A673 (cell line): ENCODE measurements around the gene TAF5L. TPM values are rescaled to one million over a fixed set of nuclear protein-coding genes. Genes with fewer than 3 reads are reported as not detected.

Experiments used
- BruUV-seq: library from RNA; stranded (reverse); fragments of 400-500 nt; replicated peaks from 2 replicates; lab custom pipeline; 2021; lab: Mats Ljungman, UMichigan
- CTCF ChIA-PET: fragments of 300-600 bp; sonication (Branson Sonifier 250); formaldehyde crosslinking; loops from one replicate; lab custom pipeline; 2022; ENCODE audit warnings: antibody characterized with exemption; lab: Charles Lee
- POLR2A ChIA-PET: fragments of 300-600 bp; sonication (Branson Sonifier 250); formaldehyde crosslinking; loops from one replicate; lab custom pipeline; 2022; ENCODE audit warnings: antibody characterized with exemption; ENCODE audit not compliant: low non-redundant PET; lab: Charles Lee
- DNase-seq: peaks from one replicate; pipeline ENCODE4 v3.0.0-alpha.2; 2015; ENCODE audit warnings: low spot score
- H3K27ac ChIP-seq: fragments of 200-600 bp; sonication (generic); 2 replicates; pipeline ENCODE4 v1.5.1; 2016; ENCODE audit warnings: mixed run types, low read depth, mild to moderate bottlenecking, mixed read lengths, antibody characterized with exemption, low read length; ENCODE audit not compliant: poor library complexity, severe bottlenecking
- H3K27me3 ChIP-seq: fragments of 200-600 bp; sonication (generic); replicated peaks from 2 replicates; pipeline ENCODE4 v1.6.1; 2017; ENCODE audit warnings: mixed run types, low read depth, mild to moderate bottlenecking, mixed read lengths, antibody characterized with exemption, low read length; ENCODE audit not compliant: insufficient read depth, poor library complexity
- H3K36me3 ChIP-seq: fragments of 200-600 bp; sonication (generic); 2 replicates; pipeline ENCODE4 v1.6.1; 2016; ENCODE audit warnings: mixed run types, mild to moderate bottlenecking, mixed read lengths, antibody characterized with exemption, low read length; ENCODE audit not compliant: insufficient read depth, poor library complexity, severe bottlenecking
- H3K4me1 ChIP-seq: fragments of 200-600 bp; sonication (generic); 2 replicates; pipeline ENCODE4 v1.6.1; 2017; ENCODE audit warnings: mixed run types, mild to moderate bottlenecking, mixed read lengths, antibody characterized with exemption, low read length; ENCODE audit not compliant: insufficient read depth, poor library complexity, severe bottlenecking
- H3K4me3 ChIP-seq: fragments of 200-600 bp; sonication (generic); 2 replicates; pipeline ENCODE4 v1.5.1; 2016; ENCODE audit warnings: low read depth, mixed run types, mild to moderate bottlenecking, mixed read lengths, low read length; ENCODE audit not compliant: poor library complexity, severe bottlenecking
- H3K9me3 ChIP-seq: fragments of 200-600 bp; sonication (generic); 2 replicates; pipeline ENCODE4 v1.6.1; 2016; ENCODE audit warnings: mixed run types, low read depth, mild to moderate bottlenecking, mixed read lengths, antibody characterized with exemption, low read length; ENCODE audit not compliant: poor library complexity, severe bottlenecking
- CTCF ChIP-seq: fragments of 300-800, 200-600 bp; sonication (generic); conservative IDR thresholded peaks from 2 replicates; pipeline ENCODE4 v1.5.1; 2017; ENCODE audit warnings: low read depth, mild to moderate bottlenecking, antibody characterized with exemption, low read length, moderate library complexity, mixed read lengths
- EZH2 ChIP-seq: fragments of 200-600 bp; sonication (generic); IDR thresholded peaks from 2 replicates; pipeline ENCODE4 v1.6.1; 2017; ENCODE audit warnings: borderline replicate concordance, low read depth, mild to moderate bottlenecking, mixed read lengths, antibody characterized with exemption, low read length; ENCODE audit not compliant: poor library complexity, severe bottlenecking
- intact Hi-C: fragments of 100-400 bp; cut with micrococcal nuclease; formaldehyde crosslinking; loops from one replicate; pipeline ENCODE4 v1.10.0; 2022; ENCODE audit not compliant: unreplicated experiment
- total RNA-seq: library from RNA; stranded (reverse); gene quantifications from 2 replicates; pipeline ENCODE4 v1.2.3, GENCODE V29; 2021

Gene TAF5L
- total RNA-seq, 1 experiment from 2014 or later: 33.4 TPM

GRCh38 chr1:229672246-229672645, 46.3 kb upstream of the TAF5L start:
- Histone ChIP-seq H3K36me3 (no peaks in the 10 kb centered on the region), H3K4me1 (no peaks in the 10 kb centered on the region), H3K9me3 (no peaks in the 10 kb centered on the region), H3K27me3 (no peaks in the 10 kb centered on the region), H3K4me3 (no peak overlapping the region), H3K27ac (no peak overlapping the region)
- DNase-seq: no peak
- no peak for TF ChIP-seq CTCF
- no peak for TF ChIP-seq EZH2
- ChIA-PET POLR2A (no interaction called here), CTCF (no interaction called here)
- no TSS peak for BruUV-seq
- intact Hi-C loops: no loop called here

GRCh38 chr1:229671310-229671709, 45.4 kb upstream of the TAF5L start:
- intact Hi-C loops: no loop called here
- Histone ChIP-seq H3K4me1 (no peaks in the 10 kb centered on the region), H3K27ac (no peak overlapping the region), H3K4me3 (no peak overlapping the region), H3K27me3 (no peaks in the 10 kb centered on the region), H3K9me3 (no peaks in the 10 kb centered on the region), H3K36me3 (no peaks in the 10 kb centered on the region)
- no TSS peak for BruUV-seq
- POLR2A ChIA-PET: no interaction called here
- no peak for DNase-seq
- TF ChIP-seq CTCF (no peak), EZH2 (no peak)
- CTCF ChIA-PET: no interaction called here

- no peak for TF ChIP-seq CTCF
- TF ChIP-seq EZH2: no peak
- ChIA-PET CTCF (interaction anchor here (0.6 kb wide), 1 partner anchor 125 kb away, joined by 11 read pairs; no protein-coding TSS in a partner anchor), POLR2A (no interaction called here)
- intact Hi-C loops: no loop called here
- BruUV-seq: no TSS peak
- H3K27ac ChIP-seq: no peak overlapping the region
- peaks cover 5% of the 10 kb centered on the region for H3K4me1 ChIP-seq
- H3K27me3 ChIP-seq: no peaks in the 10 kb centered on the region
- DNase-seq: no peak
- no peak overlapping the region for H3K4me3 ChIP-seq
- no peaks in the 10 kb centered on the region for H3K36me3 ChIP-seq
- no peaks in the 10 kb centered on the region for H3K9me3 ChIP-seq
Measured at GRCh38 chr1:229669333-229669732, 43.4 kb upstream of the TAF5L start.
